Natural killer cell (primary cell): ENCODE data around the gene MAP4K4. TPM values are rescaled to one million over a fixed set of nuclear protein-coding genes. Genes with fewer than 3 reads are reported as not detected.
A peak's percentile ranks its signal among the peaks of the same experiment; 100 is the strongest.

ENCODE experiments used
- ATAC-seq, 3 donors: fragments of 150-1000 bp in 2 of 3; fragments of 200-7000 bp in 1 of 3; cut with Tn5 transposase; 1 replicate in 1 of 3; 2 replicates in 2 of 3; pipeline ENCODE4 v1.10.0; 2021; ENCODE audit warnings: mild to moderate bottlenecking in 2 of 3, moderate library complexity in 2 of 3
- DNase-seq, 2 donors: peaks; one replicate each; pipeline versions ENCODE4 v3.0.0 to v3.0.0-alpha.2; 2013 to 2021; ENCODE audit warnings: mixed read lengths in 1 of 2
- H3K27ac ChIP-seq: one replicate; pipeline ENCODE4 v1.5.1; 2013; ENCODE audit warnings: mild to moderate bottlenecking, low read length
- H3K27me3 ChIP-seq: one replicate; pipeline ENCODE4 v1.6.1; 2013; ENCODE audit warnings: low read length; ENCODE audit not compliant: control insufficient read depth, insufficient read depth
- H3K36me3 ChIP-seq: one replicate; pipeline ENCODE4 v1.6.1; 2013; ENCODE audit warnings: low read length; ENCODE audit not compliant: control insufficient read depth, insufficient read depth
- H3K4me1 ChIP-seq: one replicate; pipeline ENCODE4 v1.6.1; 2013; ENCODE audit warnings: low read length; ENCODE audit not compliant: control insufficient read depth, insufficient read depth
- H3K4me3 ChIP-seq: one replicate; pipeline ENCODE4 v1.5.1; 2013; ENCODE audit warnings: low read length
- H3K9me3 ChIP-seq: one replicate; pipeline ENCODE4 v1.6.1; 2013; ENCODE audit warnings: low read length; ENCODE audit not compliant: control insufficient read depth, insufficient read depth
- H3K27ac Mint-ChIP-seq, 2 donors: one replicate each; pipeline ENCODE4 v1.8.0; 2022; ENCODE audit warnings: mild to moderate bottlenecking in 2 of 2, mixed read lengths in 2 of 2, moderate library complexity in 1 of 2
- H3K27me3 Mint-ChIP-seq, 2 donors: one replicate each; pipeline ENCODE4 v1.8.0; 2022; ENCODE audit warnings: low read depth in 2 of 2, mixed read lengths in 2 of 2
- H3K36me3 Mint-ChIP-seq: one replicate; pipeline ENCODE4 v1.8.0; 2022; ENCODE audit warnings: mixed read lengths
- H3K4me1 Mint-ChIP-seq, 2 donors: one replicate each; pipeline ENCODE4 v1.8.0; 2022; ENCODE audit warnings: mixed read lengths in 2 of 2
- H3K4me3 Mint-ChIP-seq: one replicate; pipeline ENCODE4 v1.8.0; 2022; ENCODE audit warnings: mild to moderate bottlenecking, moderate library complexity, mixed read lengths
- H3K9me3 Mint-ChIP-seq, 2 donors: one replicate each; pipeline ENCODE4 v1.8.0; 2022; ENCODE audit warnings: mixed read lengths in 2 of 2
- CTCF ChIP-seq: fragments of 200-600 bp; IDR thresholded peaks from one replicate; pipeline ENCODE4 v1.8.0; 2022; ENCODE audit warnings: antibody characterized with exemption
- WGBS: methylation state at CpG from one replicate; pipeline ENCODE4 v1.1.7; 2013; ENCODE audit warnings: missing lambda C conversion rate; ENCODE audit not compliant: insufficient coverage; 5-methylcytosine and 5-hydroxymethylcytosine counted together
- intact Hi-C: fragments of 100-400 bp; cut with micrococcal nuclease; formaldehyde crosslinking; loops from one replicate; pipeline ENCODE4 v1.14.2; 2022
- total RNA-seq, 4 donors: library from RNA; stranded (reverse); fragments of 120-200 nt in 1 of 4; gene quantifications; one replicate each; pipeline versions ENCODE4 v1.2.3 to v1.2.4, GENCODE V29; 2013 to 2022

The MAP4K4 gene
- total RNA-seq, 3 donors from 2014 or later (not counting 1 experiment from before 2014, with no cell fraction given): 60.2 to 80.3 (median 66.5) TPM

- Histone ChIP-seq H3K27me3 (no peaks in the 10 kb centered on the region), H3K9me3 (no peaks in the 10 kb centered on the region), H3K4me3 (no peak overlapping the region), H3K27ac (no peak overlapping the region), H3K36me3 (no peaks in the 10 kb centered on the region), H3K4me1 (peaks cover 17% of the 10 kb centered on the region)
- DNase-seq: no peak
- intact Hi-C loops: no loop called here
- no peaks in the 10 kb centered on the region for H3K9me3 Mint-ChIP-seq
- TF ChIP-seq CTCF: no peak
- no peaks in the 10 kb centered on the region for H3K36me3 Mint-ChIP-seq
- H3K27ac Mint-ChIP-seq: peak overlapping the region in 1 of 2 donors; percentile 14
- H3K4me3 Mint-ChIP-seq: no peak overlapping the region
- no peak for ATAC-seq
- no peaks in the 10 kb centered on the region for H3K27me3 Mint-ChIP-seq
- peaks cover 62 to 76% of the 10 kb centered on the region in 2 donors for H3K4me1 Mint-ChIP-seq
- WGBS: 100% methylated on average over 1 of the region's 2 CpGs
These were observed 41.1 kb downstream of the MAP4K4 start for GRCh38 chr2:101738649-101739048.

- Histone ChIP-seq H3K9me3 (no peaks in the 10 kb centered on the region), H3K4me1 (peaks cover 15% of the 10 kb centered on the region), H3K36me3 (no peaks in the 10 kb centered on the region), H3K27me3 (no peaks in the 10 kb centered on the region), H3K4me3 (no peak overlapping the region), H3K27ac (no peak overlapping the region)
- intact Hi-C loops: no loop called here
- no peak for ATAC-seq
- TF ChIP-seq CTCF: no peak
- no peaks in the 10 kb centered on the region for H3K27me3 Mint-ChIP-seq
- no peak for DNase-seq
- WGBS: no CpG with 5 or more reads among the region's 1 CpG
- H3K4me1 Mint-ChIP-seq: peaks cover 69 to 84% of the 10 kb centered on the region in 2 donors
- H3K9me3 Mint-ChIP-seq: no peaks in the 10 kb centered on the region
- H3K36me3 Mint-ChIP-seq: no peaks in the 10 kb centered on the region
- no peak overlapping the region for H3K27ac Mint-ChIP-seq
- H3K4me3 Mint-ChIP-seq: no peak overlapping the region
These were observed 43.1 kb downstream of the MAP4K4 start for GRCh38 chr2:101740555-101740964.

- Histone ChIP-seq H3K4me1 (peaks cover 14% of the 10 kb centered on the region), H3K9me3 (no peaks in the 10 kb centered on the region), H3K27ac (no peak overlapping the region), H3K36me3 (no peaks in the 10 kb centered on the region), H3K27me3 (no peaks in the 10 kb centered on the region), H3K4me3 (no peak overlapping the region)
- H3K4me1 Mint-ChIP-seq: peaks cover 72 to 85% of the 10 kb centered on the region in 2 donors
- intact Hi-C loops: no loop called here
- TF ChIP-seq CTCF: no peak
- no peak for DNase-seq
- H3K27ac Mint-ChIP-seq: peak overlapping the region; percentile 46 to 71
- no peak overlapping the region for H3K4me3 Mint-ChIP-seq
- WGBS: 74% methylated on average over 9 of the region's 9 CpGs
- no peak for ATAC-seq
- H3K27me3 Mint-ChIP-seq: no peaks in the 10 kb centered on the region
- H3K36me3 Mint-ChIP-seq: no peaks in the 10 kb centered on the region
- no peaks in the 10 kb centered on the region for H3K9me3 Mint-ChIP-seq
These were observed 44.4 kb downstream of the MAP4K4 start for GRCh38 chr2:101741775-101742520.

GRCh38 chr2:101742547-101742946 lies 45.0 kb downstream of the MAP4K4 start:
- no peak overlapping the region for H3K27ac ChIP-seq
- Mint-ChIP-seq H3K4me1 (peaks cover 72 to 85% of the 10 kb centered on the region in 2 donors), H3K36me3 (no peaks in the 10 kb centered on the region), H3K4me3 (no peak overlapping the region), H3K9me3 (no peaks in the 10 kb centered on the region), H3K27ac (peak overlapping the region; percentile 46 to 71), H3K27me3 (no peaks in the 10 kb centered on the region)
- no peaks in the 10 kb centered on the region for H3K9me3 ChIP-seq
- WGBS: 29% methylated on average over 1 of the region's 1 CpG
- H3K4me1 ChIP-seq: peaks cover 14% of the 10 kb centered on the region
- DNase-seq (no peak), ATAC-seq (no peak)
- intact Hi-C loops: no loop called here
- H3K27me3 ChIP-seq: no peaks in the 10 kb centered on the region
- TF ChIP-seq CTCF: no peak
- no peak overlapping the region for H3K4me3 ChIP-seq
- H3K36me3 ChIP-seq: no peaks in the 10 kb centered on the region
